ENCODE data around the gene SETDB1. TPM values are rescaled to one million over a fixed set of nuclear protein-coding genes. Genes with fewer than 3 reads are reported as not detected.
"Not testable (repeated sequence)": the region's sequence is repeated elsewhere in the genome, so short reads cannot be mapped to it uniquely, and the experiment has no call there.

The SETDB1 gene
- polyA plus RNA-seq, 1 of the 3 experiments (the other 2 are of a cell fraction): 29.9 TPM

GRCh38 chr1:150926097-150926741 is at the start of gene SETDB1 (continued):
- TF ChIP-seq, protein P1, sequence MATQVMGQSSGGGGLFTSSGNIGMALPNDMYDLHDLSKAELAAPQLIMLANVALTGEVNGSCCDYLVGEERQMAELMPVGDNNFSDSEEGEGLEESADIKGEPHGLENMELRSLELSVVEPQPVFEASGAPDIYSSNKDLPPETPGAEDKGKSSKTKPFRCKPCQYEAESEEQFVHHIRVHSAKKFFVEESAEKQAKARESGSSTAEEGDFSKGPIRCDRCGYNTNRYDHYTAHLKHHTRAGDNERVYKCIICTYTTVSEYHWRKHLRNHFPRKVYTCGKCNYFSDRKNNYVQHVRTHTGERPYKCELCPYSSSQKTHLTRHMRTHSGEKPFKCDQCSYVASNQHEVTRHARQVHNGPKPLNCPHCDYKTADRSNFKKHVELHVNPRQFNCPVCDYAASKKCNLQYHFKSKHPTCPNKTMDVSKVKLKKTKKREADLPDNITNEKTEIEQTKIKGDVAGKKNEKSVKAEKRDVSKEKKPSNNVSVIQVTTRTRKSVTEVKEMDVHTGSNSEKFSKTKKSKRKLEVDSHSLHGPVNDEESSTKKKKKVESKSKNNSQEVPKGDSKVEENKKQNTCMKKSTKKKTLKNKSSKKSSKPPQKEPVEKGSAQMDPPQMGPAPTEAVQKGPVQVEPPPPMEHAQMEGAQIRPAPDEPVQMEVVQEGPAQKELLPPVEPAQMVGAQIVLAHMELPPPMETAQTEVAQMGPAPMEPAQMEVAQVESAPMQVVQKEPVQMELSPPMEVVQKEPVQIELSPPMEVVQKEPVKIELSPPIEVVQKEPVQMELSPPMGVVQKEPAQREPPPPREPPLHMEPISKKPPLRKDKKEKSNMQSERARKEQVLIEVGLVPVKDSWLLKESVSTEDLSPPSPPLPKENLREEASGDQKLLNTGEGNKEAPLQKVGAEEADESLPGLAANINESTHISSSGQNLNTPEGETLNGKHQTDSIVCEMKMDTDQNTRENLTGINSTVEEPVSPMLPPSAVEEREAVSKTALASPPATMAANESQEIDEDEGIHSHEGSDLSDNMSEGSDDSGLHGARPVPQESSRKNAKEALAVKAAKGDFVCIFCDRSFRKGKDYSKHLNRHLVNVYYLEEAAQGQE (IDR thresholded peaks at IDR 0.05; ENCODE audit: low read depth, low read length): peak; percentile 72
- peak; percentile 96 for TF ChIP-seq CHD2 (IDR thresholded peaks at IDR 0.05; ENCODE audit: low read length, partially characterized antibody)
- no peak; the same call in 1 of the 2 replicates for TF ChIP-seq RXRA (IDR thresholded peaks at IDR 0.05; ENCODE audit: borderline replicate concordance, low read depth)
- no peak for TF ChIP-seq IRF3 (IDR thresholded peaks at IDR 0.05; ENCODE audit: low read depth, low read length)
- TF ChIP-seq FOSL2 (IDR thresholded peaks at IDR 0.05; ENCODE audit: borderline replicate concordance, low read depth): no peak
- peak; percentile 67 for TF ChIP-seq PBX3 (IDR thresholded peaks at IDR 0.05)
- TF ChIP-seq GATA2 (CRISPR knock-in tag; IDR thresholded peaks at IDR 0.05): peak; percentile 25; the same call in 1 of the 2 replicates
- TF ChIP-seq EP300 (IDR thresholded peaks at IDR 0.05; ENCODE audit: borderline replicate concordance in 1 of 2, low read depth in 1 of 2, low read length in 1 of 2): peak in 1 of 2 experiments; percentile 27; a peak in 1 of 4 replicates
- no peak for TF ChIP-seq RCOR1 (IDR thresholded peaks at IDR 0.05; ENCODE audit: low read length)

DNA sequence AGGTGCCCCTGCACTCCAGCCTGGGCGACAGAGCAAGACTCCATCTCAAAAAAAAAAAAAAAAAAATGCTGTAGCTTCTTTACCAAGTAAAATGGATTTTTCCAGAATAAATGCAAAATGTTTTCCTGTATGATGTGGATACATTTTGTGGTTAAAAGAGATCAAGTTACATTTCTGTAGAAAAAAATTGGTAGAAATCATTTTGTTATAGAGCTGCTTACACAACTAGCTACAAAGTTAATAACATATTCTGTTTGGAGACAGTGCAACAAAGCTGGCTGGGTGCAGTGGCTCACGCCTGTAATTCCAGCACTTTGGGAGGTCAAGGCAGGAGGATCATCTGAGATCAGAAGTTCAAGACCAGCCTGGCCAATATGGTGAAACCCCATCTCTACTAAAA is 47.2 kb upstream of the SETDB1 start:
- Histone ChIP-seq H3F3A (replicated peaks; ENCODE audit: insufficient read depth) (peaks cover 13% of the 10 kb centered on the region), H3K4me1 (ENCODE audit: control insufficient read depth in 1 of 2, insufficient read depth in 2 of 2, low read depth in 1 of 2, low read length in 1 of 2) (peaks cover 0 to 10% of the 10 kb centered on the region in 2 experiments; a peak in 2 of 4 replicates), H3K79me2 (ENCODE audit: insufficient read depth) (peaks cover 25% of the 10 kb centered on the region)
- H3K4me3 ChIP-seq (ENCODE audit: low read depth in 2 of 2, low read length in 1 of 2); H3K9me3 ChIP-seq; H2AFZ ChIP-seq (ENCODE audit: low read depth); H3K9me2 ChIP-seq; DNase-seq; H3K27me3 ChIP-seq (ENCODE audit: insufficient read depth); H3K27ac ChIP-seq (ENCODE audit: low read depth in 2 of 2, low read length in 1 of 2); H3K4me2 ChIP-seq; POLR2A ChIA-PET; H3K9ac ChIP-seq; H3K36me3 ChIP-seq (replicated peaks in 1 of 2; ENCODE audit: control insufficient read depth in 1 of 2, insufficient read depth in 2 of 2, low read length in 1 of 2); H4K20me1 ChIP-seq (ENCODE audit: insufficient read depth): not testable (repeated sequence)
- WGBS (ENCODE audit: low lambda C conversion rate): 95% methylated on average over 2 of the region's 2 CpGs
- CTCF ChIA-PET: interaction anchor here (0.7 to 1.9 kb wide), 4 partner anchors 11 to 117 kb away, joined by 3 to 8 read pairs (median 4); no protein-coding TSS in a partner anchor
